ENCODE measurements around the gene ACOT9. TPM values are rescaled to one million over a fixed set of nuclear protein-coding genes. Genes with fewer than 3 reads are reported as not detected.

Gene ACOT9
- total RNA-seq, 2 experiments from 2014 or later, result 46.8 to 49.7 TPM

GRCh38 chrX:23656684-23657083 lies 86.4 kb downstream of the ACOT9 start:
- Mint-ChIP-seq H3K27me3 (ENCODE audit: low read depth) (no peaks in the 10 kb centered on the region), H3K27ac (no peak overlapping the region), H3K9me3 (no peaks in the 10 kb centered on the region), H3K36me3 (ENCODE audit: low read depth) (no peaks in the 10 kb centered on the region), H3K4me3 (no peak overlapping the region), H3K4me1 (ENCODE audit: low read depth) (peaks cover 16% of the 10 kb centered on the region)
- CTCF ChIA-PET, result no interaction called here
- intact Hi-C loops (cut with micrococcal nuclease), result no loop called here
- DNase-seq, result no peak

- intact Hi-C loops (cut with micrococcal nuclease), result no loop called here
- CTCF ChIA-PET, result no interaction called here
- Mint-ChIP-seq H3K27me3 (ENCODE audit: low read depth) (no peaks in the 10 kb centered on the region), H3K4me1 (ENCODE audit: low read depth) (peaks cover 10% of the 10 kb centered on the region), H3K36me3 (ENCODE audit: low read depth) (no peaks in the 10 kb centered on the region), H3K27ac (no peak overlapping the region), H3K9me3 (no peaks in the 10 kb centered on the region), H3K4me3 (no peak overlapping the region)
- DNase-seq, result no peak
Observed at GRCh38 chrX:23656091-23656490, 87.0 kb downstream of the ACOT9 start.

Other genes starting within 250 kb of the ACOT9 start
- gene PRDX4, start 75.8 kb downstream of the ACOT9 start, total RNA-seq, result 10 to 100 TPM; 39.6 to 40.0 TPM
- 100 to 1,000 TPM; 629 to 649 TPM for gene SAT1, start 39.9 kb upstream of the ACOT9 start, total RNA-seq
- 10 to 100 TPM; 41.3 to 49.5 TPM for gene APOO, start 164.7 kb upstream of the ACOT9 start, total RNA-seq
- under 1 TPM in 1 of 2 experiments, not detected in 1; 0.20 TPM for gene CXorf58, start 164.7 kb upstream of the ACOT9 start, total RNA-seq